H9 (cell line): ENCODE measurements around the gene FPGS. TPM values are rescaled to one million over a fixed set of nuclear protein-coding genes. Genes with fewer than 3 reads are reported as not detected.
A peak's percentile ranks its signal among the peaks of the same experiment; 100 is the strongest.

ENCODE experiments used
- DNase-seq: peaks from one replicate; pipeline ENCODE4 v3.0.0-alpha.2; 2017
- H2AFZ ChIP-seq: one replicate; pipeline ENCODE4 v1.6.1; 2013; ENCODE audit warnings: mild to moderate bottlenecking, low read length, control low read depth, moderate library complexity
- H2AK5ac ChIP-seq: 2 replicates; pipeline ENCODE4 v1.6.1; 2013; ENCODE audit warnings: low read length, control low read depth, mixed read lengths; ENCODE audit not compliant: insufficient read length
- H2BK120ac ChIP-seq: one replicate; pipeline ENCODE4 v1.6.1; 2013; ENCODE audit warnings: low read depth, mild to moderate bottlenecking, low read length, control low read depth, inconsistent platforms; ENCODE audit not compliant: poor library complexity, severe bottlenecking
- H2BK12ac ChIP-seq: 2 replicates; pipeline ENCODE4 v1.6.1; 2013; ENCODE audit warnings: low read length, control low read depth, mixed read lengths, low read depth; ENCODE audit not compliant: insufficient read length
- H2BK15ac ChIP-seq: 2 replicates; pipeline ENCODE4 v1.6.1; 2013; ENCODE audit warnings: low read depth, low read length, control low read depth
- H2BK20ac ChIP-seq: one replicate; pipeline ENCODE4 v1.6.1; 2013; ENCODE audit warnings: low read depth, mild to moderate bottlenecking, low read length, control low read depth, inconsistent platforms; ENCODE audit not compliant: poor library complexity, severe bottlenecking
- H2BK5ac ChIP-seq: 2 replicates; pipeline ENCODE4 v1.6.1; 2013; ENCODE audit warnings: low read length, control low read depth, mixed read lengths; ENCODE audit not compliant: insufficient read length
- H3K14ac ChIP-seq: 2 replicates; pipeline ENCODE4 v1.6.1; 2013; ENCODE audit warnings: low read length, control low read depth; ENCODE audit not compliant: insufficient read depth
- H3K18ac ChIP-seq: 2 replicates; pipeline ENCODE4 v1.6.1; 2013; ENCODE audit warnings: low read depth, mild to moderate bottlenecking, mixed read lengths, low read length, control low read depth; ENCODE audit not compliant: insufficient read length
- H3K23ac ChIP-seq: 2 replicates; pipeline ENCODE4 v1.6.1; 2013; ENCODE audit warnings: low read length, control low read depth, mixed read lengths, low read depth; ENCODE audit not compliant: insufficient read length
- H3K23me2 ChIP-seq: 2 replicates; pipeline ENCODE4 v1.6.1; 2013; ENCODE audit warnings: low read depth, mild to moderate bottlenecking, mixed read lengths, low read length, control low read depth; ENCODE audit not compliant: insufficient read length, poor library complexity, severe bottlenecking
- H3K27ac ChIP-seq: 2 replicates; pipeline ENCODE4 v1.5.1; 2013; ENCODE audit warnings: low read length, control low read depth, mixed read lengths, low read depth; ENCODE audit not compliant: insufficient read length
- H3K27me3 ChIP-seq: 2 replicates; pipeline ENCODE4 v1.6.1; 2013; ENCODE audit warnings: low read length, control low read depth, inconsistent platforms; ENCODE audit not compliant: insufficient read depth
- H3K4ac ChIP-seq: 2 replicates; pipeline ENCODE4 v1.6.1; 2013; ENCODE audit warnings: low read depth, mild to moderate bottlenecking, control low read depth, inconsistent platforms, low read length, moderate library complexity
- H3K4me1 ChIP-seq: 2 replicates; pipeline ENCODE4 v1.6.1; 2013; ENCODE audit warnings: low read length, control low read depth, inconsistent platforms; ENCODE audit not compliant: insufficient read depth
- H3K4me2 ChIP-seq: 2 replicates; pipeline ENCODE4 v1.6.1; 2013; ENCODE audit warnings: low read length, control low read depth, mixed read lengths; ENCODE audit not compliant: insufficient read length, insufficient read depth
- H3K56ac ChIP-seq: 2 replicates; pipeline ENCODE4 v1.6.1; 2013; ENCODE audit warnings: low read depth, mild to moderate bottlenecking, mixed read lengths, low read length, control low read depth; ENCODE audit not compliant: insufficient read length
- H3K79me1 ChIP-seq: 2 replicates; pipeline ENCODE4 v1.6.1; 2013; ENCODE audit warnings: low read depth, mild to moderate bottlenecking, moderate library complexity, low read length, control low read depth, inconsistent platforms; ENCODE audit not compliant: insufficient read depth, poor library complexity, severe bottlenecking
- H3K79me2 ChIP-seq: 2 replicates; pipeline ENCODE4 v1.6.1; 2013; ENCODE audit warnings: low read length, control low read depth, inconsistent platforms; ENCODE audit not compliant: insufficient read depth
- H3K9ac ChIP-seq: 2 replicates; pipeline ENCODE4 v1.6.1; 2013; ENCODE audit warnings: low read length, control low read depth, mixed read lengths; ENCODE audit not compliant: insufficient read length; ENCODE audit errors: extremely low read depth
- H3K9me3 ChIP-seq: one replicate; pipeline ENCODE4 v1.6.1; 2013; ENCODE audit warnings: low read depth, low read length, inconsistent platforms; ENCODE audit not compliant: control insufficient read depth
- H3T11ph ChIP-seq: one replicate; pipeline ENCODE4 v1.6.1; 2013; ENCODE audit warnings: mild to moderate bottlenecking, low read length, control low read depth, inconsistent platforms
- H4K20me1 ChIP-seq: one replicate; pipeline ENCODE4 v1.6.1; 2013; ENCODE audit not compliant: control insufficient read depth, insufficient read length, insufficient read depth
- H4K5ac ChIP-seq: 2 replicates; pipeline ENCODE4 v1.6.1; 2013; ENCODE audit warnings: low read depth, mild to moderate bottlenecking, mixed read lengths, low read length, control low read depth; ENCODE audit not compliant: insufficient read length
- H4K8ac ChIP-seq: replicated peaks from 2 replicates; pipeline ENCODE4 v1.6.1; 2013; ENCODE audit warnings: low read length, control low read depth, mixed read lengths, low read depth; ENCODE audit not compliant: insufficient read length
- H4K91ac ChIP-seq: 2 replicates; pipeline ENCODE4 v1.6.1; 2013; ENCODE audit warnings: low read depth, mild to moderate bottlenecking, moderate library complexity, mixed read lengths, low read length, control low read depth; ENCODE audit not compliant: insufficient read length
- H3K27ac Mint-ChIP-seq, 3 experiments: 2 replicates in 2 of 3; 3 replicates in 1 of 3; pipeline ENCODE4 v1.8.0; 2020 to 2021; ENCODE audit warnings: mixed read lengths in 3 of 3, mild to moderate bottlenecking in 1 of 3, moderate library complexity in 1 of 3
- H3K27me3 Mint-ChIP-seq: 2 replicates; pipeline ENCODE4 v1.8.0; 2021; ENCODE audit warnings: low read depth, mild to moderate bottlenecking, moderate library complexity, mixed read lengths
- H3K36me3 Mint-ChIP-seq, 3 experiments: 2 replicates in 2 of 3; 3 replicates in 1 of 3; pipeline ENCODE4 v1.8.0; 2020 to 2021; ENCODE audit warnings: low read depth in 3 of 3, mixed read lengths in 3 of 3; ENCODE audit not compliant: insufficient read depth in 1 of 3
- H3K4me1 Mint-ChIP-seq, 2 experiments: 2 replicates each; pipeline ENCODE4 v1.8.0; 2020; ENCODE audit warnings: mixed read lengths in 2 of 2
- H3K4me3 Mint-ChIP-seq, 2 experiments: 2 replicates in 1 of 2; 3 replicates in 1 of 2; pipeline ENCODE4 v1.8.0; 2020 to 2021; ENCODE audit warnings: mild to moderate bottlenecking in 2 of 2, mixed read lengths in 2 of 2, moderate library complexity in 1 of 2
- H3K9me3 Mint-ChIP-seq, 2 experiments: 2 replicates in 1 of 2; 3 replicates in 1 of 2; pipeline ENCODE4 v1.8.0; 2020; ENCODE audit warnings: mild to moderate bottlenecking in 2 of 2, mixed read lengths in 2 of 2, moderate library complexity in 1 of 2
- CTCF ChIP-seq: fragments of 200-600 bp; sonication (generic); conservative IDR thresholded peaks from 3 replicates; pipeline ENCODE4 v1.8.0; 2021; ENCODE audit warnings: antibody characterized with exemption, mild to moderate bottlenecking
- WGBS: extraction: QIAGEN DNeasy Blood & Tissue Kit; methylation state at CpG from one replicate; pipeline ENCODE4 v1.1.7; 2013; ENCODE audit warnings: missing lambda C conversion rate, low lambda C conversion rate, mixed read lengths; ENCODE audit not compliant: insufficient read length; ENCODE audit errors: extremely low coverage; 5-methylcytosine and 5-hydroxymethylcytosine counted together
- total RNA-seq: library from RNA; stranded (reverse); gene quantifications from 2 replicates; pipeline ENCODE4 v1.2.1, GENCODE V29; 2021

The FPGS gene
- total RNA-seq, 1 experiment from 2014 or later = 68.4 TPM

GRCh38 chr9:127816728-127817127 lies 14.0 kb downstream of the FPGS start:
- no peak overlapping the region for H3K4ac ChIP-seq
- TF ChIP-seq CTCF = no peak
- DNase-seq = no peak

More at GRCh38 chr9:127816728-127817127, 14.0 kb downstream of the FPGS start:
- no peak overlapping the region for H3K4me3 Mint-ChIP-seq
- WGBS = no CpG with 5 or more reads among the region's 8 CpGs
- no peak overlapping the region for H3T11ph ChIP-seq
- no peak overlapping the region for H2BK20ac ChIP-seq
- H3K79me1 ChIP-seq = no peaks in the 10 kb centered on the region
- H3K27ac ChIP-seq = no peak overlapping the region
- no peak overlapping the region for H2AK5ac ChIP-seq
- H3K56ac ChIP-seq = no peak overlapping the region
- no peak overlapping the region for H2BK120ac ChIP-seq
- no peaks in the 10 kb centered on the region for H3K9me3 ChIP-seq
- peaks cover 0 to 41% (median 33%) of the 10 kb centered on the region in 3 experiments; a peak in 5 of 7 replicates for H3K36me3 Mint-ChIP-seq
- no peak overlapping the region for H4K91ac ChIP-seq
- H3K4me1 ChIP-seq = no peaks in the 10 kb centered on the region
- no peak overlapping the region for H3K9ac ChIP-seq
- no peaks in the 10 kb centered on the region for H3K9me3 Mint-ChIP-seq
- H3K18ac ChIP-seq = no peak overlapping the region
- no peak overlapping the region for H2BK15ac ChIP-seq
- H3K27me3 ChIP-seq = no peaks in the 10 kb centered on the region
- no peak overlapping the region for H3K14ac ChIP-seq
- no peaks in the 10 kb centered on the region for H3K23me2 ChIP-seq
- no peak overlapping the region for H2AFZ ChIP-seq
- H3K79me2 ChIP-seq = no peaks in the 10 kb centered on the region
- H2BK12ac ChIP-seq = no peak overlapping the region
- H3K4me2 ChIP-seq = no peak overlapping the region
- no peak overlapping the region for H4K5ac ChIP-seq
- H3K4me1 Mint-ChIP-seq = no peaks in the 10 kb centered on the region
- H3K27me3 Mint-ChIP-seq = no peaks in the 10 kb centered on the region
- peak overlapping the region in 2 of 3 experiments; percentile 34 to 57; a peak in 2 of 7 replicates for H3K27ac Mint-ChIP-seq
- H2BK5ac ChIP-seq = no peak overlapping the region
- H3K23ac ChIP-seq = no peak overlapping the region
- no peak overlapping the region for H4K8ac ChIP-seq
- no peaks in the 10 kb centered on the region for H4K20me1 ChIP-seq
